ENCODE measurements around the gene BHMT2. TPM values are rescaled to one million over a fixed set of nuclear protein-coding genes. Genes with fewer than 3 reads are reported as not detected.

The BHMT2 gene
- total RNA-seq, 1 donor from 2014 or later = 2.9 TPM

DNA sequence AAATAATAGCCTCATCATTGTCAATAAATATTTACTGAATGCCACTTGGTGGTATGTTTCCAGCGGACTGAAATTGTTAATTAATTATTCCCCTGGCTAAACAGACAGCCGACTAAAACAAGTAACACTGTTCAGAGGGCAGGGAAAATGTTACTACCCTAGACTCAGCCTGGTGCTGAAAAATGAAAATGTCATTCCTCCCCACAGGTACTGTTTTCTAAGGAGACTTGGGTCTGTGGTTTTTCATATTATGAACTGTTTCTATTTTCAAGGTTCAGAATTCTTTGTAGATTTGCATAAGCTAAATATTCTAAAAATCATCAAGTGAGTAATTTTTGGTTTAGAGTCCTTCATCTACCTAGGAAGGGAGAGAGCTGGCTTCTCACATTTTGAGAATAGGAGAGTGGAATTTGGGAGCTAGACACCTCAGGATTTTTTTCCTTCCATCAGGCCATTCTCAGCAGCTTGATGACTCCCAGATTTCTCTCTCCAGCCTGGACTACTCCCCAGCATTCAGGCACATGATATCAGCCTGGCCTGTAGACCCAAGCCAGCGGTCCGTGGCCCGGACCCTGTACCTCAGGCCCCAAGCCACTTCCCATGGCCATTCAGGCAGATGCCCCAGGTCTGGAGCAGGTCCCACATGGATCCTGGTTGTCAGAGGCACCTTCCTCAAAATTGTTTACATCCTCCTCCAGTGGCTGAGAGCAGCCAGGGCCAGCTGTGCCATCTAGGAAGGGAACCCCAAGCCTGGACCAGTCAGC, 66.4 kb downstream of the BHMT2 start:
- TF ChIP-seq, protein P1, sequence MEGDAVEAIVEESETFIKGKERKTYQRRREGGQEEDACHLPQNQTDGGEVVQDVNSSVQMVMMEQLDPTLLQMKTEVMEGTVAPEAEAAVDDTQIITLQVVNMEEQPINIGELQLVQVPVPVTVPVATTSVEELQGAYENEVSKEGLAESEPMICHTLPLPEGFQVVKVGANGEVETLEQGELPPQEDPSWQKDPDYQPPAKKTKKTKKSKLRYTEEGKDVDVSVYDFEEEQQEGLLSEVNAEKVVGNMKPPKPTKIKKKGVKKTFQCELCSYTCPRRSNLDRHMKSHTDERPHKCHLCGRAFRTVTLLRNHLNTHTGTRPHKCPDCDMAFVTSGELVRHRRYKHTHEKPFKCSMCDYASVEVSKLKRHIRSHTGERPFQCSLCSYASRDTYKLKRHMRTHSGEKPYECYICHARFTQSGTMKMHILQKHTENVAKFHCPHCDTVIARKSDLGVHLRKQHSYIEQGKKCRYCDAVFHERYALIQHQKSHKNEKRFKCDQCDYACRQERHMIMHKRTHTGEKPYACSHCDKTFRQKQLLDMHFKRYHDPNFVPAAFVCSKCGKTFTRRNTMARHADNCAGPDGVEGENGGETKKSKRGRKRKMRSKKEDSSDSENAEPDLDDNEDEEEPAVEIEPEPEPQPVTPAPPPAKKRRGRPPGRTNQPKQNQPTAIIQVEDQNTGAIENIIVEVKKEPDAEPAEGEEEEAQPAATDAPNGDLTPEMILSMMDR (IDR thresholded peaks at IDR 0.05) = no peak
- Histone ChIP-seq H3K27me3 (no peaks in the 10 kb centered on the region), H3K4me3 (no peak overlapping the region), H3K36me3 (no peaks in the 10 kb centered on the region), H3K9me3 (no peaks in the 10 kb centered on the region), H3K27ac (no peak overlapping the region), H3K4me1 (no peaks in the 10 kb centered on the region)
- intact Hi-C loops (cut with DNase I) = loop anchor here (10.0 kb wide), 1 partner anchor 329 kb away; no protein-coding TSS in a partner anchor
- DNase-seq (ENCODE audit: low spot score in 2 of 2) = no peak

DNA sequence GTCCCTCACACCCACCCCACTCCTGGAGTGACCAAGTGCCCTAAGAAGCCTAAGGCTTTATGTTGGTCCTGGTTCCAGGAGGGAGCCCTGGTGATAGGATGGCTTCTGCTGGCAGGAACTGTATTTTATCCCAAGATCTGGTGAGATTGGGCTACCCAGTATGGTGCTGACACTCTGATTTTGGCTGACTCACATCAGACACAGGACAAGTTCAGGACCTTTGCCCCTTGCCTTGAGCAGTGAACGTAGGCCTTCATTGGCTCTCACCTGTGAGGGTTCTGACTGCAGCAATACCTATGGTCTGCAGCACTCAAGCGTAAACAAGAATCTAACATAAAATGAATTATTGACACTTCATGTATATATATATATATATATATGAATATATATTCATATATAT, 67.1 kb downstream of the BHMT2 start:
- H3K27me3 ChIP-seq = no peaks in the 10 kb centered on the region
- H3K4me1 ChIP-seq = no peaks in the 10 kb centered on the region
- no peak overlapping the region for H3K27ac ChIP-seq
- no peaks in the 10 kb centered on the region for H3K36me3 ChIP-seq
- no peak for DNase-seq (ENCODE audit: low spot score in 2 of 2)
- no peak overlapping the region for H3K4me3 ChIP-seq
- TF ChIP-seq, protein P1 (IDR thresholded peaks at IDR 0.05) = no peak
- H3K9me3 ChIP-seq = no peaks in the 10 kb centered on the region
- intact Hi-C loops (cut with DNase I) = loop anchor here (10.0 kb wide), 1 partner anchor 328 kb away; no protein-coding TSS in a partner anchor

Other genes starting within 250 kb of the BHMT2 start
- gene ARSB, start 84.5 kb upstream of the BHMT2 start, total RNA-seq = 18.6 TPM
- gene DMGDH, start 93 bp upstream of the BHMT2 start, total RNA-seq = 0.75 TPM
- gene BHMT, start 42.0 kb downstream of the BHMT2 start, total RNA-seq = not detected
- 5.2 TPM for gene JMY, start 166.4 kb downstream of the BHMT2 start, total RNA-seq